ENCODE measurements around the gene YY1.
"Not testable (repeated sequence)": the region's sequence is repeated elsewhere in the genome, so short reads cannot be mapped to it uniquely, and the experiment has no call there.

Gene YY1

GRCh38 chr14:100225169-100225568 is 13.8 kb upstream of the YY1 start:
- POLR2A ChIA-PET, result interaction anchor here (1.8 kb wide), 1 partner anchor 11 kb away, joined by 8 read pairs; no protein-coding TSS in a partner anchor
- Histone ChIP-seq H3K9me3 (ENCODE audit: control insufficient read depth, insufficient read depth, low read depth, low read length) (no peaks in the 10 kb centered on the region), H3K4me3 (ENCODE audit: low read depth, low read length) (no peak overlapping the region), H3K4me1 (ENCODE audit: control insufficient read depth, insufficient read depth, low read length) (peaks cover 8% of the 10 kb centered on the region), H3K27ac (ENCODE audit: extremely low read depth, low read depth, low read length) (no peak overlapping the region), H3K36me3 (ENCODE audit: control insufficient read depth in 2 of 2, insufficient read depth in 1 of 2, low read length in 2 of 2) (peaks cover 0 to 3% of the 10 kb centered on the region in 2 experiments; a peak in 1 of 3 replicates)
- CTCF ChIA-PET, result interaction anchor here (0.7 to 2.7 kb wide), 4 partner anchors 11 to 61 kb away, joined by 3 to 13 read pairs (median 5); no protein-coding TSS in a partner anchor
- TF ChIP-seq EGR2 (tag by site-specific recombination; IDR thresholded peaks at IDR 0.05; ENCODE audit: low read depth) (no peak), ZNF146 (tag by site-specific recombination; IDR thresholded peaks at IDR 0.05) (peak; percentile 92)

- no peaks in the 10 kb centered on the region for H3K9me3 ChIP-seq (ENCODE audit: control insufficient read depth, insufficient read depth, low read depth, low read length)
- H3K36me3 ChIP-seq (ENCODE audit: control insufficient read depth in 2 of 2, insufficient read depth in 1 of 2, low read length in 2 of 2), result peaks cover 5 to 6% of the 10 kb centered on the region in 2 experiments; a peak in 2 of 3 replicates
- TF ChIP-seq ZNF274 (IDR thresholded peaks at IDR 0.05; ENCODE audit: low read length), result no peak
- no peak for TF ChIP-seq ZNF274 (tag by site-specific recombination; IDR thresholded peaks at IDR 0.05; ENCODE audit: borderline replicate concordance)
- peak; percentile 6; the same call in 1 of the 2 replicates for TF ChIP-seq ZNF654 (tag by site-specific recombination; IDR thresholded peaks at IDR 0.05; ENCODE audit: low read depth)
- ChIA-PET POLR2A (interaction anchor here (0.6 kb wide), 1 partner anchor 32 kb away, joined by 3 read pairs; no protein-coding TSS in a partner anchor), CTCF (interaction anchor here (0.5 kb wide), 1 partner anchor 332 kb away, joined by 6 read pairs; no protein-coding TSS in a partner anchor)
- H3K27ac ChIP-seq (ENCODE audit: extremely low read depth, low read depth, low read length), result no peak overlapping the region
- no peaks in the 10 kb centered on the region for H3K4me1 ChIP-seq (ENCODE audit: control insufficient read depth, insufficient read depth, low read length)
- H3K4me3 ChIP-seq (ENCODE audit: low read depth, low read length), result no peak overlapping the region
These were observed 8.6 kb upstream of the YY1 start for GRCh38 chr14:100230361-100230760.

GRCh38 chr14:100234511-100234910 is 4.4 kb upstream of the YY1 start:
- Histone ChIP-seq H3K27ac (ENCODE audit: extremely low read depth, low read depth, low read length) (no peak overlapping the region), H3K4me1 (ENCODE audit: control insufficient read depth, insufficient read depth, low read length) (peaks cover 5% of the 10 kb centered on the region; the same call in 1 of the 2 replicates), H3K9me3 (ENCODE audit: control insufficient read depth, insufficient read depth, low read depth, low read length) (no peaks in the 10 kb centered on the region), H3K36me3 (ENCODE audit: control insufficient read depth in 2 of 2, insufficient read depth in 1 of 2, low read length in 2 of 2) (peaks cover 9% of the 10 kb centered on the region in 2 experiments; a peak in 2 of 3 replicates), H3K4me3 (ENCODE audit: low read depth, low read length) (no peak overlapping the region)
- TF ChIP-seq KLF1 (tag by site-specific recombination; IDR thresholded peaks at IDR 0.05), result no peak
- no peak for TF ChIP-seq ZNF561 (tag by site-specific recombination; IDR thresholded peaks at IDR 0.05; ENCODE audit: borderline replicate concordance)
- no peak for TF ChIP-seq MZF1 (tag by site-specific recombination; IDR thresholded peaks at IDR 0.05; ENCODE audit: borderline replicate concordance)
- no peak for TF ChIP-seq ZNF121 (tag by site-specific recombination; IDR thresholded peaks at IDR 0.05)
- no peak for TF ChIP-seq ZBTB49 (tag by site-specific recombination; IDR thresholded peaks at IDR 0.05; ENCODE audit: low read depth)
- TF ChIP-seq ZNF610 (tag by site-specific recombination; IDR thresholded peaks at IDR 0.05; ENCODE audit: borderline replicate concordance), result no peak
- no peak for TF ChIP-seq FEZF1 (tag by site-specific recombination; IDR thresholded peaks at IDR 0.05)
- TF ChIP-seq HOXA7 (CRISPR knock-in tag; IDR thresholded peaks at IDR 0.05; ENCODE audit: borderline replicate concordance), result no peak
- POLR2A ChIA-PET, result interaction anchor here (4.7 kb wide), 1 partner anchor 20 kb away, joined by 30 read pairs; no protein-coding TSS in a partner anchor
- CTCF ChIA-PET, result interaction anchor here (0.7 to 2.1 kb wide), 2 partner anchors 8 to 52 kb away, joined by 3 to 10 read pairs; no protein-coding TSS in a partner anchor

GRCh38 chr14:100236271-100236818 is 2.6 kb upstream of the YY1 start:
- H3K4me3 ChIP-seq (ENCODE audit: low read depth, low read length); H3K27ac ChIP-seq (ENCODE audit: extremely low read depth, low read depth, low read length); H3K4me1 ChIP-seq (ENCODE audit: control insufficient read depth, insufficient read depth, low read length); H3K9me3 ChIP-seq (ENCODE audit: control insufficient read depth, insufficient read depth, low read depth, low read length): not testable (repeated sequence)
- POLR2A ChIA-PET, result interaction anchor here (1.0 to 4.7 kb wide), 3 partner anchors 8 to 22 kb away, joined by 3 to 30 read pairs (median 10); no protein-coding TSS in a partner anchor
- CTCF ChIA-PET, result interaction anchor here (0.5 to 2.1 kb wide), 6 partner anchors 10 to 81 kb away, joined by 3 to 10 read pairs (median 4); no protein-coding TSS in a partner anchor
- peaks cover 9 to 11% of the 10 kb centered on the region in 2 experiments; a peak in 2 of 3 replicates for H3K36me3 ChIP-seq (ENCODE audit: control insufficient read depth in 2 of 2, insufficient read depth in 1 of 2, low read length in 2 of 2)
- TF ChIP-seq KLF1 (tag by site-specific recombination; IDR thresholded peaks at IDR 0.05), result peak; percentile 86

Measured in HEK293 (cell line).